ENCODE results near the gene DHX9.
A peak's percentile ranks its signal among the peaks of the same experiment; 100 is the strongest.

DHX9 gene

GRCh38 chr1:182839209-182840066 lies at the start of gene DHX9:
Gene DHX9, plus strand, starts transcription at chr1:182839347. Its CDS starts 3,220 bp downstream, at chr1:182842567.
- DNase-seq: peak; percentile 91

- DNase-seq: no peak
Observed at GRCh38 chr1:182791281-182792179, 47.6 kb upstream of the DHX9 start.

- DNase-seq: no peak
Observed at GRCh38 chr1:182794091-182794490, 45.1 kb upstream of the DHX9 start.

GRCh38 chr1:182794676-182795201 lies 44.4 kb upstream of the DHX9 start:
- DNase-seq: no peak

GRCh38 chr1:182795563-182796228 lies 43.5 kb upstream of the DHX9 start:
- DNase-seq: no peak

GRCh38 chr1:182802006-182802803 lies 36.9 kb upstream of the DHX9 start:
- DNase-seq: no peak

GRCh38 chr1:182803846-182804245 lies 35.3 kb upstream of the DHX9 start:
- DNase-seq: no peak

- DNase-seq: no peak
Observed at GRCh38 chr1:182806015-182806678, 33.0 kb upstream of the DHX9 start.

GRCh38 chr1:182807907-182808306 lies 31.2 kb upstream of the DHX9 start:
- DNase-seq: no peak

- no peak for DNase-seq
Observed at GRCh38 chr1:182809414-182809957, 29.7 kb upstream of the DHX9 start.

GRCh38 chr1:182811975-182812722 lies 27.0 kb upstream of the DHX9 start:
- no peak for DNase-seq

GRCh38 chr1:182816863-182817262 lies 22.3 kb upstream of the DHX9 start:
- no peak for DNase-seq

- DNase-seq: no peak
Observed at GRCh38 chr1:182817802-182818201, 21.3 kb upstream of the DHX9 start.

- DNase-seq: no peak
Observed at GRCh38 chr1:182823220-182823619, 15.9 kb upstream of the DHX9 start.

- no peak for DNase-seq
Observed at GRCh38 chr1:182826892-182827291, 12.3 kb upstream of the DHX9 start.

- DNase-seq: no peak
Observed at GRCh38 chr1:182829285-182829932, 9.7 kb upstream of the DHX9 start.

GRCh38 chr1:182833271-182833670 lies 5.9 kb upstream of the DHX9 start:
- no peak for DNase-seq

GRCh38 chr1:182834326-182834725 lies 4.8 kb upstream of the DHX9 start:
- no peak for DNase-seq

- DNase-seq: no peak
Observed at GRCh38 chr1:182835806-182836205, 3.3 kb upstream of the DHX9 start.
